ENCODE data around the gene ETS2. TPM values are rescaled to one million over a fixed set of nuclear protein-coding genes. Genes with fewer than 3 reads are reported as not detected.
A peak's percentile ranks its signal among the peaks of the same experiment; 100 is the strongest.

ETS2 gene
- total and polyA plus RNA-seq, 12 donors, result 26.2 to 81.5 (median 43.8) TPM

GRCh38 chr21:38807986-38808385 is 2.3 kb downstream of the ETS2 start:
- Histone ChIP-seq H3K4me3 (peak overlapping the region; percentile 68 to 100 (median 92)), H3K27ac (peak overlapping the region; percentile 91 to 99 (median 98)), H3K4me1 (peaks cover 0 to 63% (median 38%) of the 10 kb centered on the region in 9 donors), H3K36me3 (peaks cover 0 to 51% (median 13%) of the 10 kb centered on the region in 9 donors), H3K27me3 (no peaks in the 10 kb centered on the region), H3K9me3 (no peaks in the 10 kb centered on the region)
- DNase-seq, result no peak
- WGBS, 2 donors, result 46 to 67% methylated on average over 5 of the region's 5 CpGs
- no peak for TF ChIP-seq CTCF (IDR thresholded peaks at IDR 0.05)
- intact Hi-C loops (cut with DNase I), result loop anchor here (2.0 to 10.0 kb wide), 19 partner anchors 66 to 319 kb away; partner anchors contain the start of gene ERG (in 1 of the 10)
- ATAC-seq, result no peak

GRCh38 chr21:38809198-38809878 is 3.6 kb downstream of the ETS2 start:
- no peak for TF ChIP-seq CTCF (IDR thresholded peaks at IDR 0.05)
- Histone ChIP-seq H3K36me3 (peaks cover 0 to 65% (median 26%) of the 10 kb centered on the region in 9 donors), H3K4me1 (peaks cover 0 to 75% (median 51%) of the 10 kb centered on the region in 9 donors), H3K9me3 (no peaks in the 10 kb centered on the region), H3K27me3 (no peaks in the 10 kb centered on the region), H3K4me3 (peak overlapping the region in 9 of 10 donors; percentile 21 to 100 (median 92)), H3K27ac (peak overlapping the region; percentile 28 to 99 (median 65))
- intact Hi-C loops (cut with DNase I), result loop anchor here (2.0 to 10.0 kb wide), 17 partner anchors 67 to 312 kb away; partner anchors contain the start of gene ERG (in 1 of the 10)
- 61 to 66% methylated on average over 2 of the region's 2 CpGs for WGBS, 2 donors
- ATAC-seq (peak in 3 of 8 donors; percentile 8 to 14 (median 14)), DNase-seq (peak in 1 of 2 donors; percentile 21)

GRCh38 chr21:38810034-38810825 is 4.5 kb downstream of the ETS2 start:
- DNase-seq, result no peak
- H3K36me3 ChIP-seq, result peaks cover 0 to 74% (median 35%) of the 10 kb centered on the region in 9 donors
- WGBS, 2 donors, result 68 to 76% methylated on average over 8 of the region's 8 CpGs
- peaks cover 0 to 74% (median 51%) of the 10 kb centered on the region in 9 donors for H3K4me1 ChIP-seq
- no peaks in the 10 kb centered on the region for H3K27me3 ChIP-seq
- ATAC-seq, result no peak
- peak overlapping the region in 9 of 10 donors; percentile 1 to 99 (median 69) for H3K27ac ChIP-seq
- TF ChIP-seq CTCF (IDR thresholded peaks at IDR 0.05), result no peak
- H3K9me3 ChIP-seq, result no peaks in the 10 kb centered on the region
- intact Hi-C loops (cut with DNase I), result no loop called here
- H3K4me3 ChIP-seq, result peak overlapping the region in 7 of 10 donors; percentile 11 to 99 (median 92)

- H3K27ac ChIP-seq, result peak overlapping the region in 6 of 10 donors; percentile 54 to 99 (median 98)
- no peak for TF ChIP-seq CTCF (IDR thresholded peaks at IDR 0.05)
Measured at GRCh38 chr21:38810826-38811164, 5.1 kb downstream of the ETS2 start.

More at GRCh38 chr21:38810826-38811164, 5.1 kb downstream of the ETS2 start:
- ATAC-seq (no peak), DNase-seq (no peak)
- H3K36me3 ChIP-seq, result peaks cover 0 to 79% (median 40%) of the 10 kb centered on the region in 9 donors
- intact Hi-C loops (cut with DNase I), result no loop called here
- WGBS, 2 donors, result 59% methylated on average over 5 of the region's 5 CpGs
- H3K9me3 ChIP-seq, result no peaks in the 10 kb centered on the region
- peaks cover 0 to 78% (median 51%) of the 10 kb centered on the region in 9 donors for H3K4me1 ChIP-seq
- H3K27me3 ChIP-seq, result no peaks in the 10 kb centered on the region
- H3K4me3 ChIP-seq, result peak overlapping the region in 7 of 10 donors; percentile 11 to 99 (median 92)
